ENCODE results near the gene ZNF335.
A peak's percentile ranks its signal among the peaks of the same experiment; 100 is the strongest.
"Not testable (repeated sequence)": the region's sequence is repeated elsewhere in the genome, so short reads cannot be mapped to it uniquely, and the experiment has no call there.

ZNF335 gene

GRCh38 chr20:46002008-46002407 lies 30.0 kb upstream of the ZNF335 start:
- no peak for DNase-seq

- DNase-seq = no peak
Observed at GRCh38 chr20:46001498-46001897, 29.5 kb upstream of the ZNF335 start.

GRCh38 chr20:46000262-46000996 lies 28.4 kb upstream of the ZNF335 start:
- no peak for DNase-seq

GRCh38 chr20:45999557-46000261 lies 27.7 kb upstream of the ZNF335 start:
- no peak for DNase-seq

- DNase-seq = no peak
Observed at GRCh38 chr20:45998761-45999160, 26.8 kb upstream of the ZNF335 start.

GRCh38 chr20:45998337-45998736 lies 26.3 kb upstream of the ZNF335 start:
- no peak for DNase-seq

GRCh38 chr20:45997187-45997586 lies 25.2 kb upstream of the ZNF335 start:
- no peak for DNase-seq

- not testable (repeated sequence) for DNase-seq
Observed at GRCh38 chr20:45995495-45996097, 23.6 kb upstream of the ZNF335 start.

GRCh38 chr20:45994761-45995493 lies 22.9 kb upstream of the ZNF335 start:
- no peak for DNase-seq

GRCh38 chr20:45993197-45993951 lies 21.4 kb upstream of the ZNF335 start:
- DNase-seq = no peak

- no peak for DNase-seq
Observed at GRCh38 chr20:45991616-45992015, 19.6 kb upstream of the ZNF335 start.

- not testable (repeated sequence) for DNase-seq
Observed at GRCh38 chr20:45988830-45989229, 16.8 kb upstream of the ZNF335 start.

- no peak for DNase-seq
Observed at GRCh38 chr20:45987108-45987780, 15.2 kb upstream of the ZNF335 start.

- DNase-seq = no peak
Observed at GRCh38 chr20:45985573-45985972, 13.6 kb upstream of the ZNF335 start.

GRCh38 chr20:45983279-45983743 lies 11.3 kb upstream of the ZNF335 start:
- no peak for DNase-seq

GRCh38 chr20:45981261-45981660 lies 9.3 kb upstream of the ZNF335 start:
- DNase-seq = no peak

GRCh38 chr20:45976086-45976485 lies 4.1 kb upstream of the ZNF335 start:
- no peak for DNase-seq

GRCh38 chr20:45975686-45976085 lies 3.7 kb upstream of the ZNF335 start:
- DNase-seq = no peak

GRCh38 chr20:45974896-45975565 lies 3.0 kb upstream of the ZNF335 start:
- DNase-seq = no peak

GRCh38 chr20:45972500-45973183 lies 639 bp upstream of the ZNF335 start:
- peak; percentile 62 for DNase-seq

- no peak for DNase-seq
Observed at GRCh38 chr20:45971425-45971674, 653 bp downstream of the ZNF335 start.

Data from NCI-H2081 treated with DMSO at 0.1 percent for 48 hours (cell line).